SK-N-DZ (cell line): ENCODE results near the gene UNC93A.
A peak's percentile ranks its signal among the peaks of the same experiment; 100 is the strongest.
"Not testable (repeated sequence)": the region's sequence is repeated elsewhere in the genome, so short reads cannot be mapped to it uniquely, and the experiment has no call there.

ENCODE experiments used
- DNase-seq: peaks from one replicate; pipeline ENCODE4 v3.0.0-alpha.2; 2015; ENCODE audit warnings: low spot score

UNC93A gene

DNA sequence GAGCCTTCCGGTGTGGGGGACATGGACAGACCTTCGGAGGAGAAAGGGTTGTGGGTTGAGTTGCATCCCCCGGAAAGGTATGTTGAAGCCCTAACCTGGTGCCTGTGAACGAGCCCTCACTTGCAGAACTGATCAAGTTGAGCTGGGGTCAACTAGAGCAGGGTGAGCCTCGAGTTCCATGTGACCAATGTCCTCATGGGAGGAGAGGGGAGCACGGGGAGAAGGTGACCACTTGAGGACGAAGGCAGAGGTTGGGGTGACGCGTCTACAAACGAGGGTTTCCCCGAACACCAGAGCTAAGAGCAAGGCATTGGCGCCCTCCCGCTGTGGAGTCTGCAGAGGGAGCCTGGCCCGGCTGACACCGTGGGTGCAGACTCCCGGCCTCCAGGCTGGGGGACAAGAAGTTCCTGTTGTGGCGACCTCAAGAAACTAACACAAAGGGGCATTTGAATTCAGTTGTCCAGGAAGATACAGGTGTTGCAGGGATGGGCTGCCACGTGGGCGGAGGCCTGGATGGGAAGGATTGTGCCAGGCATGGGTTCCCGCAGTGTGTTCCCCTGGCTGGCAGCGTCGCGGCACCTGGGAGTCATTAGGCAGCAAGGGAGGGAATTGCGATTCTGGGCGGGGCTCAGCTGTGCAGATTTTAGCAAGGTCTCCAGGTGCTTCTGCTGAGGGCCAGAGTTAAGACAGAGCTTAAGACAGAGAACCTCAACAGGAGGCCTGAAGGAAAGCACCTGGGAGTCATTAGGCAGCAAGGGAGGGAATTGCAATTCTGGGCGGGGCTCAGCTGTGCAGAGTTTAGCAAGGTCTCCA, 20.4 kb upstream of the UNC93A start:
- no peak for DNase-seq

GRCh38 chr6:167272151-167272550, 19.0 kb upstream of the UNC93A start:
- no peak for DNase-seq

- no peak for DNase-seq
Observed at GRCh38 chr6:167272696-167273379, 18.3 kb upstream of the UNC93A start.

GRCh38 chr6:167274270-167274669, 16.8 kb upstream of the UNC93A start:
- no peak for DNase-seq

DNA sequence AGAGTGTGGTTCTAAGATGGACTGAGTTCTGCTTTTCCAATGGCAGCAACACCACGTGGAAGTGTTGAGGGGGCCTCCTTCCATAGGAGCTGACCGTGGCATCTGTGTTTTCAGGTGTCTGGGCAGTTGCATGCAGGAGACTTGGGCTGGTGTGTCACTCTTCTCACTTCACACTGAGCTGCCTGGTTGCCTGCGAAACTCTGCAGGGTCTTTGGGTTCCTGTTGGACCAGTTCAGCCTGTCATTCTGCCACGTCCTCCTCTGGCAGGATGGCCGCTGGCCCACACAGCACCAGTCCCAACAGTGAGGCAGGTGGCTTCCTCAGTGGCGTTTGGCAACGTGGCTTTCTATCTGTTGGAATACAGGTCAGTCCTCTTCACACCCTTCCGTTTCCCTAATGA, 16.1 kb upstream of the UNC93A start:
- DNase-seq, result no peak

DNA sequence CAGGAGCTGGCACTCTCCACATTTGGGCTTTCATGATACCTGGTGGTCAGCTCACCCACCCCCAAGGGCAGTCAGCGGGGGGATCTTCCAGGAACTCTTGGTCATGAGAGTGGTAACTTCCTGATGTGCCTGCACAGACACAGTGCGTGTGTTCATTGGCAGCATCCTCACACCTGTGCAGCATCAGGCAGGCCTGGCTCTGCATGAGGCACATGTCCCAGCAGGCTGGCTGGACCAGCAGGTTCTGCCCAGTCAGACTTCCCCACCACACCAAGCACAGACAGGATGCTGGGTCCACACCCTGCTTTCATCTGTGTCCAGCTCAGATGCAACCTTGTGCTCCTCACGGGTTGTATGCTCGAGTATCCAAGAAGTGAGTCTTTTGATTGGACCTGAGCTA, 15.7 kb upstream of the UNC93A start:
- no peak for DNase-seq

DNA sequence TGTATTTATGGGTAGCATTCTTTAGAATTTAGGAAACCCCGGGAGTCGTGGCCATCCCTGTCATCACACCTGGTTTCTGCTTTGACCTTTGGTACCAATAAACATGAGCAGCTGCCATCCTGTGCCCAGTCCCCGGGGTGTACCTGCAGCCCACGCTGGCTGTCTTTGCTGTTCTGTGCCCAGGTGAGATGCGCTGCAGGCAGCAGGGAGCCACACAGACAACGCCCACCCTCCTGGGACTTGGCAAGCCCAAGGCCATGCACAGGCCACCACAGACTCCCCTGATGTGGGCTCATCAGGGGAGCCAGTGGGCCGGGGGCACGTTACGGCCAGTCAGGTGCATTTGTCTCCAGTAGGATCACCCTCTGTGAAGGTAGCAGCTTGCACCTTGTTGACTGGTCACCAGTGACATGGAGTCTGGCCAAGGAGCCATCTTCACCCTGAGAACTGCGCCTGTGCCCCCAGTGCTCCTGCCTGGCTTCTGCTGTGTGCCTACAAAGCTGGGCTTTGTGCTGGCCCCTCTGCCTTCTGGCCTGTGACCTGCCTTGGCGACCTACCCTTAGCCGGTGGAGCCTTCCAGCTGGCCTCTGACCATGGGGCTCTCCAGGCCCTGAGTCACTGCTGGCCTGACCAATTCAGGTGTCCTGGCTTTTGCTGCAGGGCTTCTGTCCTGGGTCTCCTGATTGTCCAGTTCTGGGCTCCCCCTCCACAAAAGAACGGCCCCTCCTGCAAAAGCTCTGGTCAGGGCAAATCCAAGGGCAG, 14.2 kb upstream of the UNC93A start:
- DNase-seq, result no peak

GRCh38 chr6:167278173-167278940, 12.8 kb upstream of the UNC93A start:
- not testable (repeated sequence) for DNase-seq

GRCh38 chr6:167279766-167280446, 11.2 kb upstream of the UNC93A start:
- no peak for DNase-seq

DNA sequence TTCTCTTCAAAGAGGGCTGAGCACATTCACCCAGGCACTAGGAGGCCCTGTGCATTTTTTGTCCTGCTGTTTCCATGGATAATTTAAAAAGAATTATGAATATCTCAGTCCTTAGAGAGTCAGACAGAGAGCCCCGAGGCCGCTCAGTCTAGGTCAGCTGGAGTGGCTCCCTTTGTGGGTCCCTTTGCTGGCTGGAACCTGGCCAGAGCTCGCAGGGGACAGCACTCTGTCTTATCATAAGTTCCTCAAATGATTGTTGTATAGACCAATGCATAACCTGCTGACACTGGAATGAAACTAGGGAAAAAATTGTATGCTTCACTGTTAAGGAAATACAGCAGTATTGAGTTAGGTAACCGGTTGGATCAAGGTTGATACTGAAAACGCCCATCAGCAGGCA, 10.6 kb upstream of the UNC93A start:
- not testable (repeated sequence) for DNase-seq

DNA sequence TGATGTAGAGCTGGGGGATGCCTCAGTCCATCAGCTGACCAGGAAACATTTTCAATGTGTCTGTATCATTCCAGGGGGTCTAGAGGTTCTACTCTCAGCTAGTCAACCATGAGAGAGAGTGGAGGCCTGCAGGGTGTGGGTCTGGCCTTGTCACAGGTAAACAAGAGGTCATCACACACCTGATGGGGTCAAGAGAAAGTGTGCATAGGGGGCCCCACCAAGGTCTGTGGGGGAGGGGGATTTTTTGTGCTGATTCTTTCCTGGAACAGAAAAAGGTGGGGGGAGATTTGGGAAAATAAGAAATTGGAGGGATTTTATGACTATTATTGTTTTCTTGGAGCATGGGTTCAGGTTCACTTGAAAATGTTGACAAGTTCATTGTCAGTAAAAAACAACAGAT, 8.9 kb upstream of the UNC93A start:
- no peak for DNase-seq

- DNase-seq, result not testable (repeated sequence)
Observed at GRCh38 chr6:167284565-167284964, 6.5 kb upstream of the UNC93A start.

DNA sequence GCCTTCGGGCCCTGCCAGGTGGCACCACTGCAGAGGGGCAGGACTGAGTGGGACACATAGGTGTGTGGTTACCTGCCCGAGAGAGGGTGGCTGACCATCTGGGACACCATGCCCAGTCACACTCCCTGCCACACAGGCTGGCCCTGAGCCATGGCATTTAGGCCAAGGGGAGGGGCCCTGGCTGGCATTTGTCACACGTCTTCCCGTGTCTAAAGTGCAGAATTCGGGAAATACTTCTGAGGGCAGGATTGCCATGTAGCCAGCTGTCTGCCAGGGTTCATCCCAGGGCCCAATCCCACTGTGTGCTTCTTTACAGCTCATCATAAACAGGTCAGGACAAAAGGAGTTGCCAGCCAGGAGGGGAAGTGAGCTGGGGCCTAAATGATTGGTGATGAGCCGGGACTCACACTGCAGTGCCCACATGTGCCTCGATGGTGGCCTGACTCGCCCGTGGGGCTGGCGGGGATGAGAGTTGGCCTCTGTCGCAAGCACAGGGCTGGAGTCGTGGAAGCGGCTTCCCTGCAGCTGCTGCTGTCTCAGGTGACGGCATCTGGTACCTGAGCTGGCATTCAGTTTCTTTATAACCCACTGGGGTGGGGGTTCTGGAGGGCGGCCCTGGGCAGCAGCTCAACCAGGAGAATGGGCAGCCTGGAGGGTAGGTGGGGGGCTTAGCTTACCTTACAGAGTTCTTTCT, 5.9 kb upstream of the UNC93A start:
- DNase-seq, result no peak

GRCh38 chr6:167287513-167288048, 3.5 kb upstream of the UNC93A start:
- no peak for DNase-seq

- peak; percentile 9 for DNase-seq
Observed at GRCh38 chr6:167288591-167289225, 2.4 kb upstream of the UNC93A start.

DNA sequence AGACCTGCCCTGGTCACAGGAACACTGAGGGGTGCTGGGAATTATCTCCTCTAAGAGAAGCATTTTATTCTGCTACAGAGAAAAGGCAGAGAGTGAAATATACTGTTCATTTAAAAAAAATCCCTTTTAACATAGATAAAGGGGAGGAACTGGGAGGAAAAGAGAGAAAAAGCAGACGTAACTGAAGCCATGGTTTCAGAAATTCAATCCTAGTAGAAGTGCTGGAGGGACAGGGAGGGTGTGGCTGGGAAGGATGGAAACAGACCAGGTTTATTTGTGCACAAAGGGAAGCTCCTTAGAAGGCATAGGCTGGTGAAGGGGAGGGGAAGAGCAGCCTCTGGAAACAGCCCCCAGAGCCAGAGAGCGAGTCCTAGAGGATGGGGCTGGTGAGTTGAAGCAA, 1.8 kb upstream of the UNC93A start:
- DNase-seq, result not testable (repeated sequence)

GRCh38 chr6:167291623-167292300, 647 bp downstream of the UNC93A start:
- DNase-seq, result no peak

DNA sequence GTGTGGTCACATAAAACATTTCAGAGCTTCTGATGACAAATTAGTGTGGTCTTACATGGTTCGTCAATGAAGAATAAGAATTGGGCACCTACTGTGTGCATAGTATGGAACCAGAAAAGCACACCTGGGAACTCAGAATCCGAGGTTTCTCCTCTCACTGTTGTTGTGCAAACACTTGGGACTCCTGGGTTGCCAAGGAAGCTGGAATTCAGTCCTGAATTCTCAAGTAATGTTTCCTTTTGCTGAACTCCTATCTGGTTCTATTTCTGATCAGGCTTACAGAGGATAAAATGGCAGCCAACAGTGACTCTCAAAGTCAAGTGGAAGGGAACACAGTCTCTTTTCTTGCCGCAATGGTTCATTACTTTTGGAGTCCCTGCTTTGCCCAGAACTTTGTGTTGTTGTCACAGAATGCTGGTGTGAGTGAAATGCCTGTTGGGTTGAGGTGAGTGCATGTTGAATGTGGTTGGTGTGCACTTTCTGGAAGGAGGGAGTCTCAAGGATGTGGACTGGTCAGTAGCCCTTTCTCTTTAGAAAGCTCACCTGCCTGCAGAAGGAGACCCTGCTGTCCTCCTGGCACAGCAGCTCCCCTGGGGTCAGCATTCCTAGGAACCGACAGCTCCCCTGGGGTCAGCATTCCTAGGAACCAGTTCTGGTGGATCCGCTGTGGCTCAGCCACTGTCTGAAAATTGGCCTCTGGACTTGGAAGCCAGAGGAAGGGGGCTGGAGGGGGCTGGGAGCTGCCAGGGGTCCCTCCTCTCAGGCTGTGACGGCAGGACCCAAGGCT, 1.4 kb downstream of the UNC93A start:
- DNase-seq, result no peak
